Stimulated activated CD4-positive, alpha-beta T cell treated with anti-CD3 and anti-CD28 coated beads, Interleukin-4, amount 100 ng/mL, for 1 hour (primary cell): ENCODE results near the gene SHQ1.
"Not testable (repeated sequence)": the region's sequence is repeated elsewhere in the genome, so short reads cannot be mapped to it uniquely, and the experiment has no call there.

Source experiments
- DNase-seq: peaks from one replicate; pipeline ENCODE4 v3.0.0-alpha.2; 2020

Gene SHQ1

GRCh38 chr3:72798552-72799195 is 49.6 kb downstream of the SHQ1 start:
- no peak for DNase-seq

DNA sequence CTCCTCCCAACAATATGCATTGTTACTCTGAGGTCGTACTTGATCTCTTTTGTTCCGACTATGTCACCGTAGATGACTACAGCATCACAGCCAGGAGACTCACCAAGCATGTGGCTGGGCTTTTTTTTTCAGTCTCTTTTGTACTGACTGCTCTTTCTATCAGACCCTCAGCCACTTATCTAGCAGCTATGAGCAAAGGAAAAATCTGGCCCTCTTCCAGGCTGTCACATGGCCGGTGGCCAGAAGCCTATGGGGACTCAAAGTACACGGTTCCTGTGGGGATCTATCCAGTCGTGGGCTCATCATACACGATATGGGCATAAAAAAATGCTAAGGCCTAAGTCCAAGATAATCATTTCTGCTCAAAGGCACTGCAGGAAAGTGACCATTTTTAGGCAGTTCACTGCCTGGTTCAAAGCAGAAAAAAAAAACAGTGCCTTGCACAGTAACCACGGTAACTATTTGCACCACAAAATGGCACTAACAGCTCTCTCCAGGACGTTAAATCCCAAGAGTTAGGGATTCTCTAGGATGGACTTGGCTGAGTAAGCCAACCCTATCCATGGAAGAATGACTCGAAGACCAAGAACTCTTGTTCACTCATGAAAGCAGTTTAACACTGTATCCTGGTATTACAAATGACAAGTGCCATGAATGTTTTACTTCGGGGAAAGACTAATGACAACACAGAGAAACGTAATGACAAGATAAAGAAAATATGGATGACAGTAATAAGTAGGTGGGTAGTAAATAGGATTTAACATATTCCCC is 50.3 kb downstream of the SHQ1 start:
- DNase-seq: no peak

DNA sequence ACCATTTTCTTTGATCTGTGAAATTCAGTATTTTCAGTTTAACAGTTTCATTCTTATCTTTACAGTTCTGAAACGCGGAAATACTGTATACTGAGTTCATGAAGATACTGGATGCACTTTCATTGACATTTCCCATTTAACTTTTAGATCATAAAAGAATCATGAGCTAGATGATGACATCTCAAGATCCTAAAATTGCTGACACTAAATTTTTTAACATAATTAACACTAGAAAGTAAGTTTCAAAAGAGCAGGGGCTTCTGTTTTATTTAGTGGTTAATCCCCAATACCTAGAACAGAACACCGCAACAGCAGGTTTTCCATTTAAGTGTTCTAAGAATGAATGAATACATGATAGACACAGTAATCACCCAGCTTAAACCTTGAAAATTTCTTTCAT is 54.2 kb downstream of the SHQ1 start:
- no peak for DNase-seq

- no peak for DNase-seq
These were observed 57.1 kb downstream of the SHQ1 start for GRCh38 chr3:72791161-72791560.

DNA sequence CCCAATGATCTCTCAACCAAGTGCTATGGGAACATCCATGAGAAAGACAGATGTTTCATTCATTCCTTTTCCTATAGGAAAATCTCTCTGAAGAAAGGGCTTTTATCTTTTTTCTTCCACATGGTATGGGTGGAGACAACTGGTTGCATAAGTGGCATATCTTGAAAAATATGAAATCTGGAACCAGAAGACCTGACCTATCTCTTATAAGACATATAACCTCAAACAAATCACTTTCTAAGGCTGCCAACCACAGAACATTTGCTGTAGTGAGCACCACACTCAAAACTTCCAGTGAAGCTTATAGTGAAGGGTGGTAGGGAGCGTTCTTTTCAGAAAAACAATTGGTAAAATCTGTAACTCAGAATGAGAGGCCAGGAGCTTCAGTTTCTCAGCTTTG is 58.5 kb downstream of the SHQ1 start:
- DNase-seq: no peak

- not testable (repeated sequence) for DNase-seq
These were observed 60.0 kb downstream of the SHQ1 start for GRCh38 chr3:72788232-72788631.

DNA sequence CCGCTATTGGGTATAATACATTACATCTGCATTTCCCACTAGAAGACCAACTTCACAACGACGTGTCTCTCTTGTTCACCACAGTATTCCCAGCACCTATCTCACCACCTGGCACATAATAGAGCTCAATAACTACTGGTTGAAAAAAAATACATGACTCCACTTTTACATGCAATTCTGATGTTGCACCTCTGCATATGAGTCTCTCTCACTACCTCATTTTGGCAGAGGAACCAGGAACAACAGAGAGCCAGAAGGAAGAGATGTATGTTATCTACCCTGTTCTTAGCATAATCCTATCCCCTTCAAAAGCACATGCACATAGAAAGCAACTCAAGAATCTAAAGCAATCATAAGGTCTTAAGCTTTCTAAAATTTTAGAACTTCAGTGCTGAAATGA is 61.6 kb downstream of the SHQ1 start:
- DNase-seq: no peak

GRCh38 chr3:72784226-72784625 is 64.0 kb downstream of the SHQ1 start:
- no peak for DNase-seq

- DNase-seq: no peak
These were observed 65.7 kb downstream of the SHQ1 start for GRCh38 chr3:72782521-72782920.

DNA sequence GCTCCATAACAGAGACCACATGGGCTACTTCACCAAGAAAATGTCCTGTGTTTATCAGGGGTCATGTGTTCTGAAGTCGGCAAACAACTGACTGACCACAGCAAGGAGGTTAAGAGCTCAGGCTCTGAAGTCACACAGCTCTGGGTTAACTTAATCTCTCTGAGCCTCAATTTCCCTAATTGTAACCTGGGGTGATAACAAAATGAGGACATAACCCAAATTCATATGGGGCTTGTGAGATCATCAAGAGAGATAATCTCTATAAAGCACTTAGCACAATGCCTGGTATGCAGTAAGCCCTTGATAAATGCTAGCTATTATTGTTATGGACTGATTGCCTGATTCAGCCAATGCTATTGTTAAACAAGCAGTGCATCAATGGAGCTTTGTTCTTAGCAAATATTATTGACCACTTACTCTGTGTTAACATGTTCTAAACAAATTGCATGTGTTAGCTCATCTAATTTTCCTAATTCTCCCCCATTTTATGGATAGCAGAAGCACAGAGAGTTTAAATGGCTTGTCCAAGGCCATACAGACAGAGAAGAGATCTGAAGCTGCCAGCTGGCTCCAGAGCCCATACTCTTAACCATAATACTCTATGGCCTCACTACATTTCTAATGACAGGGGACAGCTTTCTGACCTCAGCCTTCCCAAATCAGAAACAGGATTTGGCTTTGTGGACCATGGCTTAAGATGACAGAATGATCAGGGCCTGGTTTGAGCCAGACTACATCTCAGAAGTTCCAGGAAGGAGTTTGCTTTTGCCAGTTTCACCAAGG is 78.3 kb downstream of the SHQ1 start:
- no peak for DNase-seq

DNA sequence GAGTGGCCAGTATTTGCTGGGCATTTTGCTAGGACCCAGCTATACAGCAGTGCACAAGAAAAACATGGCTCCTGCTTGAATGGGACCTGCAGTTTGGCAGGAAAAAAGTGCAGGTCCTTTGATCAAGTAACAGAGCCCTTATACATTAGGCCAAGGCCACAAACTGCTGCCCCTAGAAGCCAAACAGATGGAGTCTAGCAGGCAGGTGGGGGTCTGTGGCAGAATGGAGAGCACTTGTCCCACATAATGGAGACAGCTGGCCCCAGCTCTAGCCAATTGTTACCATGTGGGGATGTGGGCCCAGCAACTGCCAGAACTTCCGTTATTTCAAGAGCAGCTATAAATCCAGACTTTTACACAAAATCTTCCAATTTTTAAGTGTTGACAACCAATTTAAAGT is 79.3 kb downstream of the SHQ1 start:
- DNase-seq: no peak

- DNase-seq: no peak
These were observed 79.8 kb downstream of the SHQ1 start for GRCh38 chr3:72768481-72768880.

GRCh38 chr3:72768006-72768441 is 80.2 kb downstream of the SHQ1 start:
- no peak for DNase-seq

DNA sequence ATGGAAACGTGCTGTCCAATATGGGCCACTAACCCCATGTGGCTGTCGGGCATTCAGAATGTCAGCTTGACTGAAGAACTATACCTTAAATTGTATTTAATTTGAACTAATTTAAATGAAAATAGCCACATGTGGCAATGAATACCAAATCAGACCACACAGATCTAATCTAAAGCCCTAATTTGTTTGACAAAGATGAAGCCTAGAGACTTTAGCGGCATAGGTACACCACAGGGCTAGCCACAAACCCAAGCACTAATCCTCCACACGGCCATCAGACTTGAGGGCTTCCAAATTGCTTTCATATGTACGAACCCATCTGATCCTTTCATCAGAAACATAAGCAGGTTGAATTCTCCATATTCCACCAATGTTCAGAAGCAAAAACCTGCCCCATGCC is 81.4 kb downstream of the SHQ1 start:
- no peak for DNase-seq

DNA sequence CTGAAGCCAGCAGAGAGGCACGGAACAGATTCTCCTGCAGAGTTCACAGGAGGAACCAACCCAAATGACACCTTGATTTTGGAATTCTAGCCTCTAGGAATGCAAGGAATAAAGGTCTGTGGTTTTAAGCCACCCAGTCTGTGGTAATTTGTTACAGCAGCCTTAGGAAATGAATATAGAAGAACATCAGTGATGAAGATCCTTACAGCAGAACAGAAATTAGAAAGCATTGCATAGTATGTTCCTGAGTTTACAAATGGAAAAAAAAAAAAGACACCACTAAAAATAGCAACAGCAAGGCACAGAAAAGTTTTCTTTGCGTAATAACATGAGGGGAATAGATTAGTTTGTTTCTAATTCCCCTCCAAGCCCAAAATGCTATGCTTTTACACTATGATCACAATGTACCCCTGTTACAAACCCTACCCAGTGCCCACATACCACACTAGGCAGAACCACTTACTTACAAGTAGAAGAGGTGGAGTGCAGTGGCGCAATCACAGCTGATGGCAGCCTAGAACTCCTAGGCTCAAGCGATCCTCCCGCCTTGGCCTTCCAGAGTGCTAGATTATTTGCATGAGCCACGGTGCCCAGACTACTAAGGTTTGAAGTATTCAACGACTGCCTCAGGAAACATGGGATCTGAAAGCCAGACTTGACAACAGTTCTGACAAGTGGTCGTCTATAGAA is 84.3 kb downstream of the SHQ1 start:
- no peak for DNase-seq

GRCh38 chr3:72761410-72761809 is 86.8 kb downstream of the SHQ1 start:
- DNase-seq: no peak

GRCh38 chr3:72760225-72760624 is 88.0 kb downstream of the SHQ1 start:
- no peak for DNase-seq

DNA sequence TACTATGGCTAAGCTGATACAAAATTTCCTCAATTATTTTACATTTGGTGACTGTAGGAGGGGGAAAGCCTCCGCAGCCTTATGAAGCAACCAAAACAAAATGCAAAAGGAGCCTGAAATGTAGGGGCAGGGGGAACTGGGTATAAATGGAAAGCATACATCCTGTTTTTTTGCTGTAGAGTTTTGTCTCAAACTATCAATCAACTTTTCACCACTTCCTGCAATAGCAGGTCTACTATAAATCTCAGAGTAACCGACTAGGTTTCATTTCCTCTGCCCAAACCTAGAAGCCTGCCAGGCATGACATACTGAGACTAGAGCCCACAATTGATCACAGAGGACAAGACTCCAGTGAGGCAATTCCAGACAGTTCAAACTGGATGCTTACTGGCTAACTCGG is 91.3 kb downstream of the SHQ1 start:
- DNase-seq: no peak

DNA sequence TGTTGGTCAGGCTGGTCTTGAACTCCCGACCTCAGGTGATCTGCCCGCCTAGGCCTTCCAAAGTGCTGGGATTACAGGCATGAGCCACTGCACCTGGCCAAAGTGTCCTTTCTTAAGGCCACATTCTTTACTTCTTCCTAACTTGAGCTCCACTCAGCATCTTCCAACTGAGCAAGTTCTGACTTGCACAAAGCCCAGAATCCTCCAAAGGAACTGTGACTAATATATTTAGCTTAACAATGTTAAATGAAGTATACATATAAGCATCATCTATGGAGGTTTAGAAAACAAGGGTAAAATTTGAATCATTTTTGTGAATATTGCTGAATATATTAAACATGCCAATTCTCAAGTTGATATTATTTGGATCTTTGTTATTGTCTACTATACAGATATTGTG is 93.7 kb downstream of the SHQ1 start:
- DNase-seq: no peak

DNA sequence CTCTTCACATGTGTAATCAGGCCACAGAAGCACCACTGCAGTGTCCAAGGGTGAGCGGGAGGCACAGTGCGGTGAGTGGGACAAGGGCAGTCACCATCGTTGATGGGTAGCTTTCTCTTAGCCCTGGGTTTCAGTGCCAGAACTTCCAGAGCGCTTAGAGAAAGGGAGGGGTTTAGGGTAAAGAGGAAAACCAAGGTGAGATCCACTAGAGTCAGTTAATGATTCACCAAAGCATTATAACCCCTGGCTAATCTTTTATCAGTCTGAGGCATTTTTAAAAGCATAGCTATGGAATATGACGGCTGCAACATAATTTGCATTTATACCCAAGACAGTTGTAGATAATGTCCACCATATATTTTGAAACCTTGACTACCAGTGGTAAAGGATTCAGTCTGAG is 94.8 kb downstream of the SHQ1 start:
- no peak for DNase-seq

- no peak for DNase-seq
These were observed 97.8 kb downstream of the SHQ1 start for GRCh38 chr3:72750405-72750965.

GRCh38 chr3:72748659-72749058 is 99.6 kb downstream of the SHQ1 start:
- no peak for DNase-seq
